Breast epithelium (tissue), 4 donors: Measurements from ENCODE around the gene MROH7. TPM values are rescaled to one million over a fixed set of nuclear protein-coding genes. Genes with fewer than 3 reads are reported as not detected.

Experiments
- DNase-seq, 2 donors: peaks; one replicate each; pipeline ENCODE4 v3.0.0-alpha.2; 2019; ENCODE audit warnings: low spot score in 2 of 2
- H3K27ac ChIP-seq, 2 donors: fragments of 200-600 bp; sonication (generic) in 1 of 2; one replicate each; pipeline ENCODE4 v1.5.1; 2016 to 2019; ENCODE audit warnings: mild to moderate bottlenecking in 1 of 2
- H3K27me3 ChIP-seq, 2 donors: fragments of 200-600 bp; sonication (generic) in 1 of 2; one replicate each; pipeline versions ENCODE4 v1.5.1 to v1.6.0; 2017 to 2019; ENCODE audit warnings: control low read depth in 1 of 2, mild to moderate bottlenecking in 1 of 2
- H3K36me3 ChIP-seq: fragments of 200-600 bp; one replicate; pipeline ENCODE4 v1.5.1; 2019
- H3K4me1 ChIP-seq, 2 donors: fragments of 200-600 bp; sonication (generic); one replicate each; pipeline ENCODE4 v1.5.1; 2016 to 2019; ENCODE audit warnings: control low read depth in 1 of 2
- H3K4me3 ChIP-seq, 3 donors: fragments of 200-600 bp; sonication (generic); 1 replicate in 2 of 3; 2 replicates in 1 of 3; pipeline ENCODE4 v1.5.1; 2016 to 2019; ENCODE audit warnings: mild to moderate bottlenecking in 3 of 3, moderate library complexity in 2 of 3
- H3K9me3 ChIP-seq, 2 donors: fragments of 200-600 bp; sonication (generic) in 1 of 2; one replicate each; pipeline ENCODE4 v1.5.1; 2016 to 2019; ENCODE audit warnings: control low read depth in 1 of 2
- CTCF ChIP-seq, 3 donors: fragments of 450-650 bp; IDR thresholded peaks; one replicate each; pipeline ENCODE4 v1.5.1; 2016 to 2017; ENCODE audit warnings: antibody characterized with exemption in 3 of 3, mild to moderate bottlenecking in 3 of 3, moderate library complexity in 3 of 3
- POLR2A ChIP-seq: fragments of 450-650 bp; IDR thresholded peaks from one replicate; pipeline ENCODE4 v1.6.1; 2016; ENCODE audit warnings: antibody characterized with exemption, mild to moderate bottlenecking, moderate library complexity
- POLR2AphosphoS5 ChIP-seq, 3 donors: sonication (generic); formaldehyde crosslinking; IDR thresholded peaks; one replicate each; pipeline ENCODE4 v1.6.1; 2017; ENCODE audit warnings: antibody characterized with exemption in 3 of 3
- intact Hi-C: fragments of 100-400 bp; cut with DNase I; formaldehyde crosslinking; loops from one replicate; pipeline ENCODE4 v1.15.1; 2023; ENCODE audit warnings: low total_unique reads
- total RNA-seq, 3 donors: library from RNA; depleted of rRNA; stranded (reverse); fragments of >200 nt; gene quantifications; one replicate each; pipeline ENCODE4 v1.1.0, GENCODE V29; 2016

MROH7 gene
- total RNA-seq, 3 donors from 2014 or later: 0.66 to 5.3 (median 0.80) TPM

GRCh38 chr1:54597455-54598030 is 44.0 kb upstream of the MROH7 start:
- intact Hi-C loops: no loop called here
- H3K27me3 ChIP-seq: no peaks in the 10 kb centered on the region
- DNase-seq: no peak

GRCh38 chr1:54599211-54599823 is 42.3 kb upstream of the MROH7 start:
- intact Hi-C loops: no loop called here
- Histone ChIP-seq H3K27ac (no peak overlapping the region), H3K4me3 (no peak overlapping the region), H3K27me3 (no peaks in the 10 kb centered on the region), H3K4me1 (no peaks in the 10 kb centered on the region), H3K36me3 (no peaks in the 10 kb centered on the region), H3K9me3 (no peaks in the 10 kb centered on the region)
- TF ChIP-seq POLR2A: no peak
- TF ChIP-seq POLR2AphosphoS5 (IDR thresholded peaks at IDR 0.05): no peak
- no peak for TF ChIP-seq CTCF (IDR thresholded peaks at IDR 0.05)
- DNase-seq: no peak

More at GRCh38 chr1:54597455-54598030, 44.0 kb upstream of the MROH7 start:
- H3K4me1 ChIP-seq: no peaks in the 10 kb centered on the region
- no peak overlapping the region for H3K27ac ChIP-seq
- H3K9me3 ChIP-seq: no peaks in the 10 kb centered on the region
- no peak overlapping the region for H3K4me3 ChIP-seq
- TF ChIP-seq CTCF (IDR thresholded peaks at IDR 0.05): no peak
- H3K36me3 ChIP-seq: no peaks in the 10 kb centered on the region

GRCh38 chr1:54600947-54601721 is 40.5 kb upstream of the MROH7 start:
- no peaks in the 10 kb centered on the region for H3K36me3 ChIP-seq
- no peaks in the 10 kb centered on the region for H3K27me3 ChIP-seq
- intact Hi-C loops: no loop called here
- H3K4me3 ChIP-seq: no peak overlapping the region
- DNase-seq: no peak
- H3K4me1 ChIP-seq: no peaks in the 10 kb centered on the region
- H3K9me3 ChIP-seq: no peaks in the 10 kb centered on the region
- no peak overlapping the region for H3K27ac ChIP-seq
- TF ChIP-seq POLR2AphosphoS5 (IDR thresholded peaks at IDR 0.05): no peak

- no peaks in the 10 kb centered on the region for H3K27me3 ChIP-seq
- no peaks in the 10 kb centered on the region for H3K9me3 ChIP-seq
- DNase-seq: no peak
- no peak overlapping the region for H3K4me3 ChIP-seq
- H3K4me1 ChIP-seq: no peaks in the 10 kb centered on the region
- no peak overlapping the region for H3K27ac ChIP-seq
- H3K36me3 ChIP-seq: no peaks in the 10 kb centered on the region
- TF ChIP-seq CTCF (IDR thresholded peaks at IDR 0.05) (no peak), POLR2AphosphoS5 (IDR thresholded peaks at IDR 0.05) (no peak), POLR2A (no peak)
- intact Hi-C loops: no loop called here
These were observed 39.9 kb upstream of the MROH7 start for GRCh38 chr1:54601730-54602129.

GRCh38 chr1:54602554-54602953 is 39.0 kb upstream of the MROH7 start:
- intact Hi-C loops: no loop called here
- DNase-seq: no peak
- TF ChIP-seq POLR2AphosphoS5 (IDR thresholded peaks at IDR 0.05) (no peak), CTCF (IDR thresholded peaks at IDR 0.05) (no peak), POLR2A (no peak)
- Histone ChIP-seq H3K9me3 (no peaks in the 10 kb centered on the region), H3K36me3 (no peaks in the 10 kb centered on the region), H3K4me3 (no peak overlapping the region), H3K4me1 (no peaks in the 10 kb centered on the region), H3K27ac (no peak overlapping the region), H3K27me3 (no peaks in the 10 kb centered on the region)
